ENCODE measurements around the gene ZNF185. TPM values are rescaled to one million over a fixed set of nuclear protein-coding genes. Genes with fewer than 3 reads are reported as not detected.

Gene ZNF185
- total and polyA plus RNA-seq, 2 of the 8 experiments (the other 6 are each of a cell fraction or from before 2014, with no cell fraction given), result 15.6 to 20.1 TPM

DNA sequence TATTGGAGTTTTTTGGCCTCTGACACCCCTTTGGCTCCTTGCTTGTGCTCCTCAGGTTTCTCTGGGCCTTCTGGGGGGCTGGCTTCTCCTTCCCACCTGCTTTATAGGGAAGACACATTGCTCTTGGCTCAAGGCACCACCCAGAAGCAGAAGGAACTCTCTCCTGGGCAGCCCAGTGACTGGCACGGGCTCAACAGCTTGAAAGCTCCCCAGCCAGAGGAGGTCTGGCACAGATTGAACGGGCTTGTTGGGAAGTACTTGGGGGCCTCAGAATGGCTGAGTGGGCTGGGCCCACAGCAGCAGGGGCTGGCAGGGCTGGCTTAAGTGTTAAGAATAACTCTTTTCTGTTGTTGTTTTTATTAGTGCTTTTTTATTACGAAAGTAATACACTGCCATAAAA lies 11.2 kb upstream of the ZNF185 start (continued):
- TF ChIP-seq, protein P1, sequence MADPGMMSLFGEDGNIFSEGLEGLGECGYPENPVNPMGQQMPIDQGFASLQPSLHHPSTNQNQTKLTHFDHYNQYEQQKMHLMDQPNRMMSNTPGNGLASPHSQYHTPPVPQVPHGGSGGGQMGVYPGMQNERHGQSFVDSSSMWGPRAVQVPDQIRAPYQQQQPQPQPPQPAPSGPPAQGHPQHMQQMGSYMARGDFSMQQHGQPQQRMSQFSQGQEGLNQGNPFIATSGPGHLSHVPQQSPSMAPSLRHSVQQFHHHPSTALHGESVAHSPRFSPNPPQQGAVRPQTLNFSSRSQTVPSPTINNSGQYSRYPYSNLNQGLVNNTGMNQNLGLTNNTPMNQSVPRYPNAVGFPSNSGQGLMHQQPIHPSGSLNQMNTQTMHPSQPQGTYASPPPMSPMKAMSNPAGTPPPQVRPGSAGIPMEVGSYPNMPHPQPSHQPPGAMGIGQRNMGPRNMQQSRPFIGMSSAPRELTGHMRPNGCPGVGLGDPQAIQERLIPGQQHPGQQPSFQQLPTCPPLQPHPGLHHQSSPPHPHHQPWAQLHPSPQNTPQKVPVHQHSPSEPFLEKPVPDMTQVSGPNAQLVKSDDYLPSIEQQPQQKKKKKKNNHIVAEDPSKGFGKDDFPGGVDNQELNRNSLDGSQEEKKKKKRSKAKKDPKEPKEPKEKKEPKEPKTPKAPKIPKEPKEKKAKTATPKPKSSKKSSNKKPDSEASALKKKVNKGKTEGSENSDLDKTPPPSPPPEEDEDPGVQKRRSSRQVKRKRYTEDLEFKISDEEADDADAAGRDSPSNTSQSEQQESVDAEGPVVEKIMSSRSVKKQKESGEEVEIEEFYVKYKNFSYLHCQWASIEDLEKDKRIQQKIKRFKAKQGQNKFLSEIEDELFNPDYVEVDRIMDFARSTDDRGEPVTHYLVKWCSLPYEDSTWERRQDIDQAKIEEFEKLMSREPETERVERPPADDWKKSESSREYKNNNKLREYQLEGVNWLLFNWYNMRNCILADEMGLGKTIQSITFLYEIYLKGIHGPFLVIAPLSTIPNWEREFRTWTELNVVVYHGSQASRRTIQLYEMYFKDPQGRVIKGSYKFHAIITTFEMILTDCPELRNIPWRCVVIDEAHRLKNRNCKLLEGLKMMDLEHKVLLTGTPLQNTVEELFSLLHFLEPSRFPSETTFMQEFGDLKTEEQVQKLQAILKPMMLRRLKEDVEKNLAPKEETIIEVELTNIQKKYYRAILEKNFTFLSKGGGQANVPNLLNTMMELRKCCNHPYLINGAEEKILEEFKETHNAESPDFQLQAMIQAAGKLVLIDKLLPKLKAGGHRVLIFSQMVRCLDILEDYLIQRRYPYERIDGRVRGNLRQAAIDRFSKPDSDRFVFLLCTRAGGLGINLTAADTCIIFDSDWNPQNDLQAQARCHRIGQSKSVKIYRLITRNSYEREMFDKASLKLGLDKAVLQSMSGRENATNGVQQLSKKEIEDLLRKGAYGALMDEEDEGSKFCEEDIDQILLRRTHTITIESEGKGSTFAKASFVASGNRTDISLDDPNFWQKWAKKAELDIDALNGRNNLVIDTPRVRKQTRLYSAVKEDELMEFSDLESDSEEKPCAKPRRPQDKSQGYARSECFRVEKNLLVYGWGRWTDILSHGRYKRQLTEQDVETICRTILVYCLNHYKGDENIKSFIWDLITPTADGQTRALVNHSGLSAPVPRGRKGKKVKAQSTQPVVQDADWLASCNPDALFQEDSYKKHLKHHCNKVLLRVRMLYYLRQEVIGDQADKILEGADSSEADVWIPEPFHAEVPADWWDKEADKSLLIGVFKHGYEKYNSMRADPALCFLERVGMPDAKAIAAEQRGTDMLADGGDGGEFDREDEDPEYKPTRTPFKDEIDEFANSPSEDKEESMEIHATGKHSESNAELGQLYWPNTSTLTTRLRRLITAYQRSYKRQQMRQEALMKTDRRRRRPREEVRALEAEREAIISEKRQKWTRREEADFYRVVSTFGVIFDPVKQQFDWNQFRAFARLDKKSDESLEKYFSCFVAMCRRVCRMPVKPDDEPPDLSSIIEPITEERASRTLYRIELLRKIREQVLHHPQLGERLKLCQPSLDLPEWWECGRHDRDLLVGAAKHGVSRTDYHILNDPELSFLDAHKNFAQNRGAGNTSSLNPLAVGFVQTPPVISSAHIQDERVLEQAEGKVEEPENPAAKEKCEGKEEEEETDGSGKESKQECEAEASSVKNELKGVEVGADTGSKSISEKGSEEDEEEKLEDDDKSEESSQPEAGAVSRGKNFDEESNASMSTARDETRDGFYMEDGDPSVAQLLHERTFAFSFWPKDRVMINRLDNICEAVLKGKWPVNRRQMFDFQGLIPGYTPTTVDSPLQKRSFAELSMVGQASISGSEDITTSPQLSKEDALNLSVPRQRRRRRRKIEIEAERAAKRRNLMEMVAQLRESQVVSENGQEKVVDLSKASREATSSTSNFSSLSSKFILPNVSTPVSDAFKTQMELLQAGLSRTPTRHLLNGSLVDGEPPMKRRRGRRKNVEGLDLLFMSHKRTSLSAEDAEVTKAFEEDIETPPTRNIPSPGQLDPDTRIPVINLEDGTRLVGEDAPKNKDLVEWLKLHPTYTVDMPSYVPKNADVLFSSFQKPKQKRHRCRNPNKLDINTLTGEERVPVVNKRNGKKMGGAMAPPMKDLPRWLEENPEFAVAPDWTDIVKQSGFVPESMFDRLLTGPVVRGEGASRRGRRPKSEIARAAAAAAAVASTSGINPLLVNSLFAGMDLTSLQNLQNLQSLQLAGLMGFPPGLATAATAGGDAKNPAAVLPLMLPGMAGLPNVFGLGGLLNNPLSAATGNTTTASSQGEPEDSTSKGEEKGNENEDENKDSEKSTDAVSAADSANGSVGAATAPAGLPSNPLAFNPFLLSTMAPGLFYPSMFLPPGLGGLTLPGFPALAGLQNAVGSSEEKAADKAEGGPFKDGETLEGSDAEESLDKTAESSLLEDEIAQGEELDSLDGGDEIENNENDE (IDR thresholded peaks at IDR 0.05; ENCODE audit: insufficient replicate concordance, low read length), result no peak
- TF ChIP-seq SRF (IDR thresholded peaks at IDR 0.05; ENCODE audit: low read depth, low read length) (no peak), YY1 (IDR thresholded peaks at IDR 0.05; ENCODE audit: low read depth, low read length) (no peak), SUZ12 (IDR thresholded peaks at IDR 0.05; ENCODE audit: low read length) (no peak), CEBPB (IDR thresholded peaks at IDR 0.05; ENCODE audit: low read depth, low read length) (no peak), SIN3A (conservative IDR thresholded peaks at IDR 0.05 in 1 of 2, IDR thresholded peaks at IDR 0.05 in 1 of 2; ENCODE audit: low read depth in 1 of 2, low read length in 2 of 2) (no peak)

All from H1 (cell line).